ENCODE measurements around the gene TASOR2.

Gene TASOR2

DNA sequence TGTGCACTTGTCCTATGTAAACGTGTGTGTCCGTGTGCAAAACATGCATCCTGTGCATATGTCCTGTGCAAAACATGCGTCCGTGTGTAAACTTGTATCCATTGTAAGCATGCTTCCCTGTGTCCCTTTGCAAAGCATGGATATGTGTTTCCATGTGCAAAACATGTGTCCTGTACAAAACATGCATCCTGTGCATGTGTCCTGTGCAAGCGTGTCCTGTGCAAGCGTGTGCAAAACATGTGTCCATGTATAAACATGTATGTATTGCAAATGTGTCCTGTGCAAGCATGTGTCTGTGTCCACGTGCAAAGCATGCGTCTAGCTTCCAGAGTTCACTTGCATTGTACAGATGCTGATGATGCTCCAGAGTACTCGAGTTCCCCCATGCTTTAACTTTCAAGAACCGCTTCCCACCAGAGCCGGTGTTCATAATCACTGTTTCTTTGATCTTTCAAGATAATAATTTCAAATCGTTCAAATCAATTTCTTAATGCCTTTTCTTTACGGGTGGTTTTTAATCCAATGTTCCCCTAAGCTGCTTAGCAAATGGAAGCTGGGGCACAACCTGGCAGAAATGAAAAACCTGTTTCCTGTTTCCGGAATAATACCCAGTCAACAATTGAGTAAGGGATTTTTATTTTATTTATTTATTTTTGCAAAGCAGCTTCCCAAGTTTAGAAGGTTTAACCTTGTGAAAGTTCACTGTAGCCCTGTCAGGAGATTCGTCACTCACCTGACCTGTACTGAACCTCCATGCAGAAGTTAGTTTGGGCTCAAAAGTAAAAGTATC, 17.6 kb upstream of the TASOR2 start:
- H3K27ac ChIP-seq: no peak overlapping the region
- H3K9me3 ChIP-seq (ENCODE audit: low read depth, low read length): no peaks in the 10 kb centered on the region
- DNase-seq (ENCODE audit: low read depth, low spot score): no peak
- H3K9ac ChIP-seq (ENCODE audit: insufficient read length): no peak overlapping the region
- no peaks in the 10 kb centered on the region for H3K36me3 ChIP-seq (ENCODE audit: insufficient read depth, low read length)
- no peak for TF ChIP-seq EZH2 (IDR thresholded peaks at IDR 0.05)
- no peak for TF ChIP-seq POLR2AphosphoS5 (IDR thresholded peaks at IDR 0.05; ENCODE audit: borderline replicate concordance, low read depth, low read length)
- no peak for TF ChIP-seq FOXP2 (optimal IDR thresholded peaks at IDR 0.05; ENCODE audit: control extremely low read depth, extremely low read length, insufficient read depth)
- peak overlapping the region; percentile 68 for H3K4me3 ChIP-seq

DNA sequence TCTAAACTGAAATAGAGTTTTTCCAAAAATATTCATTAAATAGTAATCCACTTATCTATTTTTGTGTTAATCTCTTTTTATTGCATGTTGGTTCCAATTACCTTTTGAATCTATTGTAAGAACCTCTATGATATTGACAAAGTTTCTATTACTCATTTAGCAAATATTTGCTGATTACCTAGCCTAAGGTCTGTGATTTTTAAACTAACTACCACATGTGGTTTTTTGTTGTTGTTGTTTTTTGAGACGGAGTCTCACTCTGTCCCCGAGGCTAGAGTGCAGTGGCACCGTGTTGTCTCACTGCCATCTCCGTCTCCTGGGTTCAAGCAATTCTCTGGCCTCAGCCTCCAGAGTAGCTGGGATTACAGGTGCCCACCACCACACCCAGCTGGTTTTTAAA, 16.2 kb upstream of the TASOR2 start:
- no peak for TF ChIP-seq FOXP2 (optimal IDR thresholded peaks at IDR 0.05; ENCODE audit: control extremely low read depth, extremely low read length, insufficient read depth)
- TF ChIP-seq EZH2 (IDR thresholded peaks at IDR 0.05): no peak
- TF ChIP-seq POLR2AphosphoS5 (IDR thresholded peaks at IDR 0.05; ENCODE audit: borderline replicate concordance, low read depth, low read length): no peak
- no peak overlapping the region for H3K4me3 ChIP-seq
- no peak for DNase-seq (ENCODE audit: low read depth, low spot score)
- no peaks in the 10 kb centered on the region for H3K9me3 ChIP-seq (ENCODE audit: low read depth, low read length)
- no peak overlapping the region for H3K27ac ChIP-seq
- no peaks in the 10 kb centered on the region for H3K36me3 ChIP-seq (ENCODE audit: insufficient read depth, low read length)
- no peak overlapping the region for H3K9ac ChIP-seq (ENCODE audit: insufficient read length)

DNA sequence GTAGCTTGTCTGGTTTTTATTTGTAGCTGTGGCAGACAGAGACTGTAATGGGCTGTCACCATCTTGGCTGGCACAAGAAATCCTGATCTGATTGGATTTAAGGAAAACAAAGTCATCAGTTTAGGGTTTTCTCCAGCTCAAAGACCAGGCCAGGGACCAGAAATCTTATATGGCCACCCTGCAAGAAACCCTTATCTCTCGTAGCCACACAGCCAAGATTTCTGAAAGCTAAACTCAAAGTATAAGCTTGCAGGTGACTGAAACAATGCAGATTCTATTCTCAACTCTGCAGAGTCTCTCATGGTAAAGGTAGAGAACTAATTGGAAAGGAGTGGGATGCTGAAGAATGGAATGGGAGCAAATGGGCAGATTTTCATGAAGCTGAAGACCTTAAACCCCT, 15.0 kb upstream of the TASOR2 start:
- no peak for DNase-seq (ENCODE audit: low read depth, low spot score)

DNA sequence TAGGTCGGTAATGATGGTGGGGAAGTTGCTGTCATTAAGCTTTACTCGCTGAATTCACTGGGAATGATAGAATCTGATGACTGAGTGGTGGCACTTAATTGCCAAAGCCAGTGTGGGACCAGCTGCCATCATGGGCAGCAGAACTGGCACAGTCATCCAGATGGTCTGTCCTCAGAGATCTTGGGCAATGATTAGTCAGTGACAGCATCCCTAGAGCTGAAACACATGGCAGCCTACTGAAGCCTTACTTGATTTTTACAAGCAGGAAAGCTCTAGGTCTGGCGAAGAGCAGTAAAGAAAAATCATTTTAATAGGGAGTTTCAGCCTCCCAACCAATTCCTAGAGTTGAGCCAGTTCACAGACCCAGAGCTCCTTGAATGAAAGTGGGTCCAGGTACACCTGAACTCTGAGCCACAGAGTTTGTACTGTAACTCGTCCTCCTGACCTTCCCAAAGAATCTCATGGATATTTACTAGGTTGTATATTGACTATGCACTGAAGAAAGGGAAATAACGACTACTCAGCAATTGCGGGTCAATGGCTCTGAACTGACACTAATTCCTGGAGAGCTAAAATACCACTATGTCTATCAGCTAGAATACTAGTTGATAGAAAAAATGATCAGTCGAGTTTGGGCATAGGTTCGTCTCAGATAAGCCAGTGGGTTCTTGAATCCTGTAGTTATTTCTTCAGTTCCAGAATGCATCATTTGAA, 13.8 kb upstream of the TASOR2 start:
- Histone ChIP-seq H3K9me3 (ENCODE audit: low read depth, low read length) (no peaks in the 10 kb centered on the region), H3K9ac (ENCODE audit: insufficient read length) (no peak overlapping the region), H3K4me3 (no peak overlapping the region), H3K36me3 (ENCODE audit: insufficient read depth, low read length) (no peaks in the 10 kb centered on the region), H3K27ac (no peak overlapping the region)
- DNase-seq (ENCODE audit: low read depth, low spot score): no peak
- no peak for TF ChIP-seq EZH2 (IDR thresholded peaks at IDR 0.05)
- TF ChIP-seq POLR2AphosphoS5 (IDR thresholded peaks at IDR 0.05; ENCODE audit: borderline replicate concordance, low read depth, low read length): no peak
- no peak for TF ChIP-seq FOXP2 (optimal IDR thresholded peaks at IDR 0.05; ENCODE audit: control extremely low read depth, extremely low read length, insufficient read depth)

More for the DNA sequence above, 15.0 kb upstream of the TASOR2 start:
- Histone ChIP-seq H3K27ac (no peak overlapping the region), H3K9me3 (ENCODE audit: low read depth, low read length) (no peaks in the 10 kb centered on the region), H3K4me3 (no peak overlapping the region), H3K9ac (ENCODE audit: insufficient read length) (no peak overlapping the region), H3K36me3 (ENCODE audit: insufficient read depth, low read length) (no peaks in the 10 kb centered on the region)
- TF ChIP-seq EZH2 (IDR thresholded peaks at IDR 0.05): no peak
- no peak for TF ChIP-seq POLR2AphosphoS5 (IDR thresholded peaks at IDR 0.05; ENCODE audit: borderline replicate concordance, low read depth, low read length)
- TF ChIP-seq FOXP2 (optimal IDR thresholded peaks at IDR 0.05; ENCODE audit: control extremely low read depth, extremely low read length, insufficient read depth): no peak

DNA sequence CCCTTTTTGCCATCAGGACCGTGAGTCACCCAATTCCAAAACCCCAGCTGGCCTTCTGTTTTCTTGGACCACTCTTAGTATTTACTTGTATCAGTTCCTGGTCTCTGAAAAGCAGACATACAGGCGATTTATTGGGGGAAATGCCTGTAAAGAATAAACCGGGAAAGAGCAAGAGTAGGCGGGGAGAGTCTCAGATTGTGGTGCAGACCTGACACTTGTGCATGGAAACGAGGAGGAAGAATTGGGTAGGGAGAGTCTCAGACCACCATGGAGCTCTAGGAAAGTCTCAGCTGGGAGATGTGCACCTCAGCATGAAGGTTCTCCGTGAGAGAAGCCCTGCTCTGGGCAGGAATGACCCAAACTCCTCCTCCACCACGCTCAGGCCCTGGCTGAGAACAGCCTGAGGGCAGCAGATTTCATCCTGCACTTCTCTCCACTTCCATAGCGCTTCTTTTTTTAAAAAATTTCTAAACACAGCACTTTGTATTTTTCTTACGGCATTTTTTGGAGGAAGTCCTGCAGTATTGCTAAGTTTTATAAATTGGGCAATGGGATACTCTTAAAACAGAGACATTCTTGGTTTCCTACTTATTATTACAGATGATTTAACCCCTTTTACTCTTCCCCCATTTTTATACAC, 6.1 kb upstream of the TASOR2 start:
- Histone ChIP-seq H3K27ac (no peak overlapping the region), H3K9ac (ENCODE audit: insufficient read length) (no peak overlapping the region), H3K9me3 (ENCODE audit: low read depth, low read length) (no peaks in the 10 kb centered on the region), H3K36me3 (ENCODE audit: insufficient read depth, low read length) (no peaks in the 10 kb centered on the region), H3K4me3 (no peak overlapping the region)
- TF ChIP-seq EZH2 (IDR thresholded peaks at IDR 0.05): no peak
- TF ChIP-seq POLR2AphosphoS5 (IDR thresholded peaks at IDR 0.05; ENCODE audit: borderline replicate concordance, low read depth, low read length): no peak
- no peak for TF ChIP-seq FOXP2 (optimal IDR thresholded peaks at IDR 0.05; ENCODE audit: control extremely low read depth, extremely low read length, insufficient read depth)
- DNase-seq (ENCODE audit: low read depth, low spot score): no peak

DNA sequence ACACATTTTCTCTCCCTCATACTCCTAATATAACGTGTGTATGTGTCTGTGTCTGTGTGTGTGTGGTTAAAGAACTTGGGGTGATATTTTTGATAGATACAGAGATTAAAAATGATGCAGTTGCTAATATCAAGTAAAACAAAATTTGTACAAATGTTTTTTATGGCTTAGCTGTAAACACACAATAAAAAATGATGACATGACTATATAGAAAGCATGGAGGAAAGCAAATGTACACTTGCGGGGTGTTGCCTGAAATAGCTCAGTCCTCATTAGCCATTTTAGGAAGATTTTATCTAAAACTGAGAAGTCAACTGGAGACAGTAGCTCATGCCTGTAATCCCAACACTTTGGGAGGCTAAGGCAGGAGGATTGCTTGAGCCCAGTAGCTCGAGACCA, 5.6 kb upstream of the TASOR2 start:
- Histone ChIP-seq H3K27ac (no peak overlapping the region), H3K9ac (ENCODE audit: insufficient read length) (no peak overlapping the region), H3K4me3 (no peak overlapping the region), H3K9me3 (ENCODE audit: low read depth, low read length) (no peaks in the 10 kb centered on the region), H3K36me3 (ENCODE audit: insufficient read depth, low read length) (no peaks in the 10 kb centered on the region)
- DNase-seq (ENCODE audit: low read depth, low spot score): no peak
- TF ChIP-seq POLR2AphosphoS5 (IDR thresholded peaks at IDR 0.05; ENCODE audit: borderline replicate concordance, low read depth, low read length) (no peak), FOXP2 (optimal IDR thresholded peaks at IDR 0.05; ENCODE audit: control extremely low read depth, extremely low read length, insufficient read depth) (no peak), EZH2 (IDR thresholded peaks at IDR 0.05) (no peak)

DNA sequence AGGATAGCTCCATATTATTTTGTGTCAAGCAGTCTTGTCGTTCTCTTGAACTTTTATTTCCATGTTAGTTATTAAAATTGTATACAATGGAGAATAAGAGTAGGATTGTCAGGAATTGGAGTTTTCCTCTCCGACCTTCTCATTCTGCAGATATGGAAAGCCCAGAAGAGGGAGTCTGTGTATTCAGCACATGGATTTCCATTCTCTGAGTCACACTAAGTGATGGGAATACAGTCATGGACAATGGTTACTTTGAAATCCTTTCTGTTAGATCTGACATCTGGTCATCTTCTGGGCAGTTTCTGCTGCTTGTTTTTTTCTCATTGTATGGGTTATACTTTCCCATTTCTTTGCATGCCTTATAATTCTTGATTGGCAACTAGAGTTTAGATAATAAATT, 5.0 kb upstream of the TASOR2 start:
- no peak for DNase-seq (ENCODE audit: low read depth, low spot score)
- no peak for TF ChIP-seq EZH2 (IDR thresholded peaks at IDR 0.05)
- TF ChIP-seq FOXP2 (optimal IDR thresholded peaks at IDR 0.05; ENCODE audit: control extremely low read depth, extremely low read length, insufficient read depth): no peak
- no peak for TF ChIP-seq POLR2AphosphoS5 (IDR thresholded peaks at IDR 0.05; ENCODE audit: borderline replicate concordance, low read depth, low read length)
- Histone ChIP-seq H3K36me3 (ENCODE audit: insufficient read depth, low read length) (no peaks in the 10 kb centered on the region), H3K9me3 (ENCODE audit: low read depth, low read length) (no peaks in the 10 kb centered on the region), H3K4me3 (no peak overlapping the region), H3K9ac (ENCODE audit: insufficient read length) (no peak overlapping the region), H3K27ac (no peak overlapping the region)

DNA sequence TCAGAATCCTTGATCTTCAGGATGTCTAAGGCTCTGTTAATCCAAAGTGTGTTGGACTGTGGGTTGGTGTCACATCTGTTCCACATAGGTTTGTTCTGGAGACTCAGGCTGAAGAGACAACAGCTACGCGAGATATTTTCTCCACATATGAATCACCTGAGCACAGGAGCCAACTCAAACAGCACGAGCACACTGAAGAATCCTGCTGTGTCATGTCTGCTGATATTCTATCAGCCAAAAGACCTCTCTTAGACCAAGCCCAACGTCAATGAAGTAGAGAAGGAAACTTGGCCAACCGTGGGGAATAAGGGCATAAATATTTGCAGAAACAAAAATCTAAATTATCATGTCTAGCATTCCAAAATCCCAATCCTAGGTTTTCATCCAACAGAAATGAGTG, 2.7 kb upstream of the TASOR2 start:
- H3K36me3 ChIP-seq (ENCODE audit: insufficient read depth, low read length): no peaks in the 10 kb centered on the region
- no peak overlapping the region for H3K4me3 ChIP-seq
- no peak overlapping the region for H3K27ac ChIP-seq
- DNase-seq (ENCODE audit: low read depth, low spot score): no peak
- no peak overlapping the region for H3K9ac ChIP-seq (ENCODE audit: insufficient read length)
- no peak for TF ChIP-seq POLR2AphosphoS5 (IDR thresholded peaks at IDR 0.05; ENCODE audit: borderline replicate concordance, low read depth, low read length)
- no peak for TF ChIP-seq EZH2 (IDR thresholded peaks at IDR 0.05)
- no peak for TF ChIP-seq FOXP2 (optimal IDR thresholded peaks at IDR 0.05; ENCODE audit: control extremely low read depth, extremely low read length, insufficient read depth)
- H3K9me3 ChIP-seq (ENCODE audit: low read depth, low read length): no peaks in the 10 kb centered on the region
